MM.1S (cell line): ENCODE data around the gene AGPS.
"Not testable (repeated sequence)": the region's sequence is repeated elsewhere in the genome, so short reads cannot be mapped to it uniquely, and the experiment has no call there.

Source experiments
- DNase-seq: peaks from one replicate; pipeline ENCODE4 v3.0.0-alpha.2; 2015
- H2AFZ ChIP-seq: fragments of 300-600 bp; sonication (generic); 2 replicates; pipeline ENCODE4 v1.6.0; 2016; ENCODE audit warnings: antibody characterized with exemption, low read length
- H3F3A ChIP-seq: fragments of 300-600 bp; sonication (generic); 2 replicates; pipeline ENCODE4 v1.6.1; 2016; ENCODE audit warnings: mild to moderate bottlenecking, antibody characterized with exemption, low read length, moderate library complexity, mixed read lengths; ENCODE audit not compliant: insufficient read depth
- H3K27ac ChIP-seq: fragments of 300-600 bp; sonication (generic); 2 replicates; pipeline ENCODE4 v1.5.1; 2016; ENCODE audit warnings: mild to moderate bottlenecking, low read length
- H3K27me3 ChIP-seq: fragments of 300-600 bp; sonication (generic); replicated peaks from 2 replicates; pipeline ENCODE4 v1.6.0; 2016; ENCODE audit warnings: low read length; ENCODE audit not compliant: insufficient read depth
- H3K36me3 ChIP-seq: fragments of 300-600 bp; sonication (generic); replicated peaks from 2 replicates; pipeline ENCODE4 v1.6.1; 2016; ENCODE audit warnings: mild to moderate bottlenecking, low read length, mixed read lengths; ENCODE audit not compliant: insufficient read depth
- H3K4me1 ChIP-seq: fragments of 300-600 bp; sonication (generic); 2 replicates; pipeline ENCODE4 v1.6.1; 2016; ENCODE audit warnings: low read length, mixed read lengths
- H3K4me2 ChIP-seq: fragments of 300-600 bp; sonication (generic); 2 replicates; pipeline ENCODE4 v1.6.0; 2016; ENCODE audit warnings: low read depth, low read length
- H3K4me3 ChIP-seq: fragments of 300-600 bp; sonication (generic); 2 replicates; pipeline ENCODE4 v1.5.1; 2016; ENCODE audit warnings: low read length, mixed read lengths
- H3K79me2 ChIP-seq: fragments of 300-600 bp; sonication (generic); 2 replicates; pipeline ENCODE4 v1.6.1; 2016; ENCODE audit warnings: mixed run types, low read length, mixed read lengths
- H3K9ac ChIP-seq: fragments of 300-600 bp; sonication (generic); 2 replicates; pipeline ENCODE4 v1.6.1; 2016; ENCODE audit warnings: low read length, mixed read lengths
- H3K9me2 ChIP-seq: fragments of 300-600 bp; sonication (generic); replicated peaks from 2 replicates; pipeline ENCODE4 v1.6.1; 2016; ENCODE audit warnings: mild to moderate bottlenecking, low read length, mixed read lengths; ENCODE audit not compliant: insufficient read depth
- H3K9me3 ChIP-seq: fragments of 300-600 bp; sonication (generic); replicated peaks from 2 replicates; pipeline ENCODE4 v1.6.1; 2016; ENCODE audit warnings: mild to moderate bottlenecking, low read length, mixed read lengths; ENCODE audit not compliant: insufficient read depth
- H4K20me1 ChIP-seq: fragments of 300-600 bp; sonication (generic); 2 replicates; pipeline ENCODE4 v1.6.1; 2016; ENCODE audit warnings: mild to moderate bottlenecking, low read length, moderate library complexity, mixed read lengths; ENCODE audit not compliant: insufficient read depth
- EZH2 ChIP-seq: fragments of 300-600 bp; sonication (generic); optimal IDR thresholded peaks from 2 replicates; pipeline ENCODE3; 2017; ENCODE audit warnings: low read depth, mild to moderate bottlenecking, antibody characterized with exemption, low read length, mixed read lengths
- EZH2phosphoT487 ChIP-seq: fragments of 300-600 bp; sonication (generic); IDR thresholded peaks from 2 replicates; pipeline ENCODE4 v1.6.1; 2018; ENCODE audit warnings: antibody characterized with exemption, low read length
- TF ChIP-seq, protein P1 (sequence below): fragments of 300-600 bp; sonication (generic); IDR thresholded peaks from 2 replicates; pipeline ENCODE4 v1.5.1; 2016; ENCODE audit warnings: antibody characterized with exemption, low read length, mixed read lengths

AGPS gene

DNA sequence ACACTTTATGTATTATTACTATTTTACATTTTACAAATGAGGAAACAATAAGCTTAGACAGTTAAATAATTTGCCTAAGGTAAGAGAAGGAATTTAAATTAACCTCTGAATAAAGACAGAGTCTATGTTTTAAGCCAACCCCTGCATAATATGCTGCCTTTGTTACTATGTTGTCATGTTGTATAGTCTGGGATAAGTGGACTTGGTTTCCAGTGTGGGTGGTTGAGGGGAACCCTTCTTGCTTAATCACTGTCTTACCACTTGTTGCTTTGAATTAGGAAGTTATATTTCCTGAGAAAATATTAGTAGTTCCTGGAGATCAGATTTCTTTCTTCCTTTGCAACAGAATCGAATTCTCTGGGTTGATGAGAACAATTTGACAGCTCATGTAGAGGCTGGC is 52.6 kb downstream of the AGPS start:
- Histone ChIP-seq H3K9me2 (no peaks in the 10 kb centered on the region), H3K27ac (no peak overlapping the region), H3K27me3 (no peaks in the 10 kb centered on the region), H3K9ac (no peak overlapping the region), H3K79me2 (no peaks in the 10 kb centered on the region), H3K4me3 (no peak overlapping the region), H2AFZ (no peak overlapping the region), H3F3A (no peaks in the 10 kb centered on the region; the same call in 1 of the 2 replicates), H3K4me2 (no peak overlapping the region), H3K4me1 (no peaks in the 10 kb centered on the region), H4K20me1 (no peaks in the 10 kb centered on the region), H3K36me3 (no peaks in the 10 kb centered on the region), H3K9me3 (no peaks in the 10 kb centered on the region)
- TF ChIP-seq, protein P1, sequence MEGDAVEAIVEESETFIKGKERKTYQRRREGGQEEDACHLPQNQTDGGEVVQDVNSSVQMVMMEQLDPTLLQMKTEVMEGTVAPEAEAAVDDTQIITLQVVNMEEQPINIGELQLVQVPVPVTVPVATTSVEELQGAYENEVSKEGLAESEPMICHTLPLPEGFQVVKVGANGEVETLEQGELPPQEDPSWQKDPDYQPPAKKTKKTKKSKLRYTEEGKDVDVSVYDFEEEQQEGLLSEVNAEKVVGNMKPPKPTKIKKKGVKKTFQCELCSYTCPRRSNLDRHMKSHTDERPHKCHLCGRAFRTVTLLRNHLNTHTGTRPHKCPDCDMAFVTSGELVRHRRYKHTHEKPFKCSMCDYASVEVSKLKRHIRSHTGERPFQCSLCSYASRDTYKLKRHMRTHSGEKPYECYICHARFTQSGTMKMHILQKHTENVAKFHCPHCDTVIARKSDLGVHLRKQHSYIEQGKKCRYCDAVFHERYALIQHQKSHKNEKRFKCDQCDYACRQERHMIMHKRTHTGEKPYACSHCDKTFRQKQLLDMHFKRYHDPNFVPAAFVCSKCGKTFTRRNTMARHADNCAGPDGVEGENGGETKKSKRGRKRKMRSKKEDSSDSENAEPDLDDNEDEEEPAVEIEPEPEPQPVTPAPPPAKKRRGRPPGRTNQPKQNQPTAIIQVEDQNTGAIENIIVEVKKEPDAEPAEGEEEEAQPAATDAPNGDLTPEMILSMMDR: no peak
- no peak for TF ChIP-seq EZH2phosphoT487
- no peak for TF ChIP-seq EZH2
- no peak for DNase-seq

DNA sequence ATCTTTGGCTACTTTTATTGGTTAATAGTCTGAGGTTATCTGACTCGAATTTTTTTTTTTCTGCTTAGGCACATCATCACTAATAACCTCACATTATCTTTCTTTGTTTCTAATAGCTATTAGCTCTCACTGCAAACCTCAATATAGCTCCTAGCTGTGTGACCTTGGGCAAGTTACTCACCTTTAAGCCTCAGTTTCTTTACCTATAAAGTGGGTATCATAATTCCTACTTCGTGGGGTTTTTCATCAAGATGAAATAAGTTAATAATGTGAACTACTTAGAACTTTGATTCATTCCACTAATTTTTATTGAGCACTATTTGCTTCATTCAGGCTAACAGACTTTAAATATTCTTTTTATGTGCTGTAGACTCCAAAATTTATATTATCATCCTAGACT is 55.5 kb downstream of the AGPS start:
- Histone ChIP-seq H3K9ac (no peak overlapping the region), H3F3A (no peaks in the 10 kb centered on the region; the same call in 1 of the 2 replicates), H3K36me3 (no peaks in the 10 kb centered on the region; the same call in 1 of the 2 replicates), H3K9me2 (no peaks in the 10 kb centered on the region), H2AFZ (no peak overlapping the region), H3K27me3 (no peaks in the 10 kb centered on the region), H3K4me2 (no peak overlapping the region), H3K79me2 (no peaks in the 10 kb centered on the region), H4K20me1 (no peaks in the 10 kb centered on the region), H3K4me1 (no peaks in the 10 kb centered on the region), H3K27ac (no peak overlapping the region), H3K4me3 (no peak overlapping the region), H3K9me3 (no peaks in the 10 kb centered on the region)
- TF ChIP-seq, protein P1: no peak
- TF ChIP-seq EZH2: no peak
- DNase-seq: no peak

DNA sequence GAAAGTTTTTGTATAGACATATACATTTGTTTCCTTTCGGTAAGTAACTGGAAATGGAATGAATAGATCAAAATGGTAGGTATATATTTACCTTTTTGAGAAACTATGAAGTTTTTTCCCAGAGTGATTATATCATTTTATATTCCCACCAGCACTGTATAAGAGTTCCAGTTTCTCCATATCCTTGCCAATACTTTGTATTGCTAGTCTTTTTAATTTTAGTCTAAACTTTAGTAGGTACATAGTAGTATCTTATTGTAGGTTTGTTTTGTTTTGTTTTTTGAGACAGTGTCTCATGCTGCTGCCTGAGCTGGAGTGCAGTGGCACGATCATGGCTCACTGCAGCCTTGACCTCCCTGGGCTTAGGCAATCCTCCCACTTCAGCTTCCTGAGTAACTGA is 56.6 kb downstream of the AGPS start:
- Histone ChIP-seq H3F3A (no peaks in the 10 kb centered on the region; the same call in 1 of the 2 replicates), H3K4me3 (no peak overlapping the region), H3K27ac (no peak overlapping the region), H2AFZ (no peak overlapping the region), H3K4me1 (no peaks in the 10 kb centered on the region), H3K36me3 (no peaks in the 10 kb centered on the region; the same call in 1 of the 2 replicates), H3K9ac (no peak overlapping the region), H3K4me2 (no peak overlapping the region), H3K9me3 (no peaks in the 10 kb centered on the region), H3K27me3 (no peaks in the 10 kb centered on the region), H3K9me2 (no peaks in the 10 kb centered on the region), H4K20me1 (no peaks in the 10 kb centered on the region), H3K79me2 (no peaks in the 10 kb centered on the region)
- TF ChIP-seq EZH2phosphoT487 (no peak), EZH2 (no peak)
- TF ChIP-seq, protein P1: no peak
- DNase-seq: no peak

DNA sequence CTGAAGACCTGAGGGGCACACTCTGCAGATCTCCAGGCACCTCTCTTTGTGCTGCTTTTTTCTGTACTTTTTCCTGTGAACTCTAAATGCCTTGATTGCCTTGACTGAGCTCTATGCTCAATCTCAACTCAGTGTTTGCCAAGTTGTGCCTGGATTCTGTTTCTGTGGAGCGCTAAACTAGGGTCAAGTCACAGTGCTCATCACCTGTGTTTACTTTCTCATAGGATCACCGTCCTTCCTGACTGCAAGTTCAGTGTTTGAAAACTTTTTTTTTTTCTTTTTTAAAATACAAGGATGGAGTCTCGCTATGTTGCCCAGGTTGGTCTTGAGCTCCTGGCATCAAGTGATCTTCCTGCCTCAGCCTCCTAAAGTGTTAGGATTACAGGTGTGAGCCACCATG is 62.6 kb downstream of the AGPS start:
- no peak overlapping the region for H3K4me3 ChIP-seq
- DNase-seq: no peak
- H4K20me1 ChIP-seq: no peaks in the 10 kb centered on the region
- no peak overlapping the region for H3K4me2 ChIP-seq
- H2AFZ ChIP-seq: no peak overlapping the region
- no peaks in the 10 kb centered on the region for H3F3A ChIP-seq
- H3K9ac ChIP-seq: no peak overlapping the region
- H3K9me3 ChIP-seq: no peaks in the 10 kb centered on the region
- no peak overlapping the region for H3K27ac ChIP-seq
- no peaks in the 10 kb centered on the region for H3K79me2 ChIP-seq
- H3K36me3 ChIP-seq: no peaks in the 10 kb centered on the region; the same call in 1 of the 2 replicates
- H3K4me1 ChIP-seq: no peaks in the 10 kb centered on the region
- TF ChIP-seq, protein P1: no peak
- TF ChIP-seq EZH2phosphoT487: no peak
- TF ChIP-seq EZH2: no peak
- no peaks in the 10 kb centered on the region for H3K27me3 ChIP-seq
- no peaks in the 10 kb centered on the region for H3K9me2 ChIP-seq

DNA sequence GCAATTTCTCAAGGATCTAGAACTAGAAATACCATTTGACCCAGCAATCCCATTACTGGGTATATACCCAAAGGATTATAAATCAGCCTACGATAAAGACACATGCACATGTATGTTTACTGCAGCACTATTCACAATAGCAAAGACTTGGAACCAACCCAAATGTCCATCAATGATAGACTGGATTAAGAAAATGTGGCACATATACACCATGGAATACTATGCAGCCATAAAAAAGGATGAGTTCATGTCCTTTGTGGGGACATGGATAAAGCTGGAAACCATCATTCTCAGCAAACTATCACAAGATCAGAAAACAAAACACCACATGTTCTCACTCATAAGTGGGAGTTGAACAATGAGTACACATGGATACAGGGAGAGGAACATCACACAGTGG is 67.2 kb downstream of the AGPS start:
- H3K27ac ChIP-seq, H3K27me3 ChIP-seq, H3K36me3 ChIP-seq, H2AFZ ChIP-seq, H3K9ac ChIP-seq, H3K4me3 ChIP-seq, H4K20me1 ChIP-seq, H3K4me2 ChIP-seq, H3K4me1 ChIP-seq, H3F3A ChIP-seq, H3K9me2 ChIP-seq, H3K79me2 ChIP-seq, H3K9me3 ChIP-seq, DNase-seq: not testable (repeated sequence)
